HG03571 (cell line): ENCODE data around the gene SH3GLB1.

Experiments used
- ATAC-seq: cut with Tn5 transposase; IDR thresholded peaks from one replicate; pipeline ENCODE4 v1.9.1; 2021; ENCODE audit not compliant: unreplicated experiment

Gene SH3GLB1

DNA sequence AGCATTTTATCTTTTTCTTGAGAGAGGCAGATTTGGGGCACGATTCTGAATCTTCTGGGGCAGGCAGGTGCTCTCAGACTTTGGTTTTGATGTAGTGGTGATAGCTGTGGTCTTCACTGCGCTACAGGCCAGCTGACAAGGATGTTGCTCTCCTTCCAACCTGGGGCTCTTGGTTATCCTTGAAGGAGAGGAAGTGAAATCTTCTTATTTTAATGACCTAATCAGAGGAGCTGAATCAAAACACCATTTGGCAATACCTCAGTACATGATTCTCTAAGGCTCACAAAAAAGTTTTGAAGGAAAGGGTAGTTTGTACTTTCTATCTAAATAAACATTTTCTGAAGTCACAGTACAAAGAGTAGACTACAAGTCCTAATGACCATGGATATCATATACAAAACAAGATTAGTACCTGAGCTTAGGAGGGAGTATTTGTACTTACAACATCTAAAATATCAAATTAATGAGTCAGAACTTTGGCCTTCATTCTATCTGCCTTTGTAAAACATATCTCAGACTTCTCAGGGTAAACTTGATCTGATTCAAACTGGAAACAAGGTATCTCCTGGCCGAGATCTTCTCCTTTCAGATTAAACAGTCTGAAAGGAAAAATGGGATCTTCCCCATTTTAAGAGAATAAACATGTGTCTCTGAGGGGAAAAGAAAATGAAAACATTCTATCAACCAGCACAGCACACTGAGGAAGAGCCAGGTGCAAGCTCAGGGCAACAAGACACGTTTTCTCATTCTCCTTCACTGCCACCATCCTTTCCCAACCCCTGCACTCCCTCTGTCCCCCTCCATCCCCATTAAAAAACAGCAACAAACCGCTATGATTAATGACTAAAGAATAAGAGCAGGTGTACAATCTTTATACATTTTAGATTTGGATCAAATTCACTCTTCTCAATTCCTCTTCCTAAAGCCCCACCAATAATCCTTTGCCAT is 69.2 kb downstream of the SH3GLB1 start:
- no peak for ATAC-seq

DNA sequence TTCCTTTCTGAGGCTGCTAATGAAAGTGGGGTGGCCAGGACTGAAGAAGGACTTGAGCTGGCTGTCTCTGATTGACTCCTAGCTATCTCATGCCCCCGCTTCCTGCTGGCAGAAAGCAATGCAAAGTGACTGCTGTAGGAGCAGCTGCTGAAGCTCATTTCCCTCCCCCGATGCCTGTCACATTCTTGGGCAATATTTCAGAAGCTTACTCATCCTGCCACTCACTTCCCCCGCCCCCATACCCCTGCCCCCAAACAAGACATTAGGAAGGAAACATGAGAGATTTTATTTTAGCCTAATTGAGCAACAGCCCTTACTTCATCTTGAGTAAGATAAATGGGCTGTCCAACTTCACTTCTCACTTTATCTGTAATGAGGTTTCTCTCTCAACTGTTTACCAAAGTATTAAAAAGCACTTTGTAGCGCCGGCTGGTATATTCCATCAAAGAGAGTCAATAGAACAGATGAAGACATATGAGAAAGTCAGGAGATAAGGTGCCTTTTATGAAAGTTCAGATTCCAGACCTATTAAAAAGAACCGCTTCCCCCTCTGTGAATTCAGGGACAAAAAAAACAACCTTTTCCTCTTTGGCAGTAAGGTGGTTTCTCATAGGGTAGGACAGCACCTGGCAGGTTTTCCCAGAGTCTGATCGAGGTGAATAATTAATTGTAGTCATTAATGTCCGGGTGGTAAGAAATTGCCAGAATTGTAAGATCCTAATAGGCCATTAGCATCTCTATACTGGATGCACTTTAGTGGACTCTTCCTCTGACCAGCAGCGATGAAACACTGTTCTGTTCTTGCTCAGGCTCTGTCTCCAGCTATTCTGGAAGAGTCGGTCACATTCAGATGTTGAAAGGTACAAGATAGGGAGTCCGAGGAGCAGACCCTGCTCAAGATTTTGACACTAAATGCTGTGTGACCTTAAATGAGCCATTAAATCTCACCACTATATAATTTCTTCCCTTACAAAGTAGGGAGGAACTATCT is 70.2 kb downstream of the SH3GLB1 start:
- peak; percentile 84 for ATAC-seq

DNA sequence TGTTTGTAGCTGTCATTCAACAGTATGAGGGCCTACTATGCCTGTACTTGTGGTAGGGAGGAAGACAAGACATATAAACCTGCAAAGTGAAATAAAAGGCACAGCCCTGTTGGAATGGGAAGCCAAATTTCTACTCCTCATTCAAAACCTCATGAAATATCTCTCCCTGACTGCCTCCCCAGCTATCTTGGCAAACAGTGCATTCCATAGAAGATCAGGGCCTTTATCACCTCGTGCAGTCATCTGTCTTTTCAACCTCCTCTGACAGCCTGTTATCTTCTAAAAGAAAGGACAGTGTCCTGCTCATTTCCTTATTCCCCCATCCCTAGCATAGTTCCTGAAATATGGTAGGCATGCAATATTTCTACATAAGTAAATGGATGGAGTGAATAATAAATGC is 71.0 kb downstream of the SH3GLB1 start:
- no peak for ATAC-seq

DNA sequence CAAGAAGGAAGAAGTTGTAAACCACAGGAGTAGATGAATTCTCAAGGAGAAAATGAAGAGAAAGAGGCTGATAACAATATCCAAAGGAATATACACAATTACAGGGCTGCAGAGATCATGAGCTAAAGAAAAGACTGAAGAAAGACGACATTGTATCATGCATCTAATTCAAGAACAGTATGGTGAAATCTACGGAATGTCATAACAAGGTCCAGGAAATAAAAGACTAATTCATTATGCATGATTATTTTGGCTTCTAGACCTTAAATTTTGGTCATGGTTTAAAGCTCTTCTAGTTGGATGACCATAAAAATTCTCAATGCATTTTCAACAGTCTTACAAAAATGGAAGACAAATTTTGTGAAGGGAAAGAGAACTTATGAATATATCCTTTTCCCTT is 71.7 kb downstream of the SH3GLB1 start:
- no peak for ATAC-seq

DNA sequence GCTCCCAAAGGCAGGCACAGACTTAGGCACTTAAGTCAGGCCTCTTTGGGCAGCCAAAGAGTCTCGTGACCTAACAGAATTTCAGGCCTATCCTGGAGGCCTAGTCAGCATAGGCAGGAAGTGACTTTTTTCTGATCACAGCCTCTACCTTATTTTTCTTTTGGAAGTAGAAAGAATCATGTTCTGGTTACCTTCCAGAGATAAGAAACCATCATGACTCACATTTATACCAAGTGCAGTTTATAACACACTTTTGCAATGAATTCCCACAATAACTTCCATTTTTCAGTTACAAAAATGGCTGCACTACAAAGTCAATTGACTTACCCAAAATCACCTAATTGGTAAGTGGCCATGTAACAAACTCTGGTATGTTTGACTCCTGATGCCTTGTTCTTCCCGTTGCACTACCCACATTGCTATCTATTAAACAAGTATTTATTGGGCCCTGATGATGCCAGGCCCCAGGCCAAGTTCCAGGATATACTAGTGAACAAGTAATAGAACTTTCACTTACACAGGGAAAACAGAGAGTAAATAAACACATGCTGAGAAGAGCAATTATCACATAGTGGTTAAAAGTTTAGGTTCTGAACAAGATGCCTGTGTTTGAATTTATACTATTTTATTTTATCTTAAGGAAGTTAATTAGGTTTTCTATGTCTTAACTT is 74.3 kb downstream of the SH3GLB1 start:
- ATAC-seq = no peak

DNA sequence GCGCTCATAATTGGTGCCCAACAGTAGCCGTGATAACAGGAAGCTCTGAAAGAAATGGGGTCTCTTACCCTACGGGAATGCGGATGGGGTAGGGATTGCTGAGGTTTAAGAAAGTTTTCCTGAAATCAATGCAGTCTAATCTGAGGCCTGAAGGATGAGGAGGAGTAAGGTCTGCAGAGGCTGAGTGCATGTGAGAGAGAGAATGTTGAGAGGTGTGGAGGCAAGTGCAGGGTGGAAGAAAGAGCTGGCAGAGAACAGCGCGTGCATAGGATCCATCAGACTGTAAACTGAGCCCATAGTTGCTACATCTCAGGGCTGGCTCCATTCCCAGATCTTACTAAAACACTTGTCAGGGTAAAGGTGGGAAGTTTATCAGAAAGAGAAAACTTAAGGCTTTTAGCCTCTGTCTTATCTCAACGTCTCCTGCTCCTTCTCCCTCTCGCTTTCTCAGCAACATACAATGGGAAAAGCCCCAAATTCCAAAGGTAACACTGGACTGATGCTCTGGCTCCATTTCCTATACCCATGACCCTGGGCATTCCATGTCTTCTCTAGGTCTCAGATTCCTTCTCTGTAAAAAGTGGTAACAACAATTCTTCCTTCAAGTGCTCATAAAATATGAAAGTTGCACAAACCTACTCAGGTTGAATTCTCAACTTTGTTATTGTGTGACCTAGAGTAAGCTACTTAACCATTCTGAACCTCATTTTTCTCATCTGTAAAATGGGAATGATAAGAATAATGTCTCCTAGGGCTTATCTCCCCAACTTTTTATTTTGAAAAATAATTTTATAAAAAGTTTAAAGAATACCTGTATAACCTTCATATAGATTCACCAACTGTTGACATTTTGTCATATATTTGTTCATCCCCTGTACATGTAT is 75.2 kb downstream of the SH3GLB1 start:
- ATAC-seq = no peak

DNA sequence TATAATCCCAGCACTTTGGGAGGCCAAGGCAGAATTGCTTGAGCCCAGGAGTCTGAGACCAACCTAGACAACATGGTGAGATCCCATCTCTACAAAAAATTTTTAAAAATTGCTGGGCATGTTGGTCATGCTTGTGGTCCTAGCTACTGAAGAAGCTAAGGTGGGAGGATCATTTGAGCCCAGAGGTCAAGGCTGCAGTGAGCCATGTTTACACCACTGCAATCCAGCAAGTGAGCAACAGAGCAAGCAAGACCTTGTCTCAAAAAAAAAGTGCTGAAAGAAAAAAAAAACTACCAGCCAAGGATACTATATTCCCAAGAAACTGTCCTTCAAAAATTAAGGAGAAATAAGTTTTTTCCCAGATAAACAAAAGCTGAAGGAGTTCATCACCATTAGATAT is 78.1 kb downstream of the SH3GLB1 start:
- no peak for ATAC-seq

DNA sequence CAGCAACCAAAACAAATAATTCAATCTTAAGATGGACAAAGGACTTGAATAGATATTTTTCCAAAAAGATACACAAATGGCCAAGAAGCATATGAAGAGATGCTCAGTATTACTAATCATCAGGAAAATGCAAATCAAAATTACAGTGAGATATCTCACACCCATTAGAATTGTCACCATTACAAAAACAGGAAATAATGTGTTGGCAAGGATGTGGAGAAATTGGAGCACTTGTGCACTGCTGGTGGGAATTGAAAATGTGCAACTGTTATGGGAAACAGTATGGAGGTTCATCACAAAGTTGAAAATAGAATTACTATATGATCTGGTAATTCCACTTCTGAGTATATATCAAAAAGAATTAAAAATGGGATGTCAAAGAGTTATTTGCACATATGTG is 83.2 kb downstream of the SH3GLB1 start:
- ATAC-seq = no peak

DNA sequence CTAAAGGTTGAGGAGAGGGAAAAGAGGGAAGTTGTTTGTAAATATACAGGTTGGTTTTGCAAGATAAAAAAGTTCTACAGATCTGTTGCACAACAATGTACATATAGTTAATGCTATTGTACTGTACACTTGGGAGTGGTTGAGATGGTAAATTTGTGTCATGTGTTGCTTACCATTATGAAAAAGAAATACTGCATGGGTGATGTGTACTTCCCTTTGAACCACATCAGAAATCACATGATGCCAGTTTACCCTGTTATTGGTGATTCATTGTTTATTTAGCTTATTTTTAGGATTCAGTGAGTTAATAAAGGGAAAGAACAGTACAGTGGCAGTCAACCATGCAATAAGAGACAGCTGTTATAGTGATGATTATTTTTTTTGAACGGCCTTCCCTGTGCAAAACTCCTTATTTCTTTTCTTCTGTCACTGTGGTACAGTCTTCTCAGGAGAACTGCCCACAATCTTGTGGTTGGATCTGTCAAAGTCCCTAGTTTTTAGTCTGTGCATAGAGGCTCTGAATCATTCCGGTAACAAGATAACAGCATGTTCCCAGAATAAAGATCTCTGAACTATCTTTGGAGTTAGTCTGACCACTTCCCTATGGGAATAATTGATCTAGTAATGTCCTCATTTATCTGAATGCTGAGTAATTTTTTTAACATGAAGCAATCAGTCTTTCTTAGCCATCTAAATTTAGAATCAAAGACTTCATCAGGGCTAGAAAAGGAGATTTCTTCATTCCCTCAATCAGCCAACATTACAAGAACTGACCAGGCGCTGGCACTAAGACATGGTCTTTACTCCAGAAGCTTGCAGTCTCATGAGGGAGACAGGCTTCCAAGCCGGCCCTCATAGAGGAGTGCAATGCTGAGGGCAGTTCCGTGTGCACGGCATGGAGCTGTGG is 84.2 kb downstream of the SH3GLB1 start:
- no peak for ATAC-seq

DNA sequence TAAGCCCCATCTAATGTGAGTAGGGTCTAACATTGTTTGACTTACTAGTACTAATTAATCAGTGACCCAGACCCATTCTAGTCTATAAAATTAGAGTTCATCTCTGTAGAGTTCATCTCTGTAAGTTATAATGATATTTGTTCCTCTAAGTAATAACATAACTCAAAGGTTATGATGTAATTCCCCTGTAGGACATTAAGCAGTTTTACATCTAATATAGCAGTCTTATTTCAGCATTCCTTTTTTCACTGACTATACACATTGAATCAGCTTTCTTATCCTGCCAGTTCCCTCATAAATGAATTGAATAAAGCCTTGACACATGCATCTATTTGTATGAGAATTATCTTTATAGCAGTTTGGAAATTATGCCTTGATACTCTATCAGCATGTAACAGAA is 90.9 kb downstream of the SH3GLB1 start:
- ATAC-seq = no peak
